Common myeloid progenitor, CD34-positive (primary cell): ENCODE results near the gene SIGLEC5.

Experiments used
- CTCF ChIA-PET: fragments of 350-600 bp; sonication (Branson Sonifier 250); formaldehyde crosslinking; loops from one replicate; lab custom pipeline; 2021; ENCODE audit warnings: antibody characterized with exemption; lab: Charles Lee
- POLR2A ChIA-PET: fragments of 350-600 bp; sonication (Branson Sonifier 250); formaldehyde crosslinking; loops from one replicate; lab custom pipeline; 2021; ENCODE audit warnings: antibody characterized with exemption; lab: Charles Lee
- DNase-seq, 3 donors: peaks; one replicate each; pipeline versions ENCODE4 v3.0.0 to v3.0.0-alpha.2; 2013
- H3K27ac ChIP-seq, 2 experiments: 1 replicate in 1 of 2; 2 replicates in 1 of 2; pipeline ENCODE4 v1.7.0; 2013; ENCODE audit warnings: inconsistent platforms in 2 of 2, low read length in 2 of 2, mild to moderate bottlenecking in 2 of 2, low read depth in 1 of 2, moderate library complexity in 1 of 2; ENCODE audit not compliant: severe bottlenecking in 2 of 2, insufficient read depth in 1 of 2, poor library complexity in 1 of 2
- H3K27me3 ChIP-seq, 5 experiments: replicated peaks in 2 of 5; 1 replicate in 3 of 5; 2 replicates in 2 of 5; pipeline versions ENCODE4 v1.6.1 to v1.7.0; 2013; ENCODE audit warnings: low read length in 4 of 5, mild to moderate bottlenecking in 2 of 5, moderate library complexity in 2 of 5, inconsistent platforms in 1 of 5; ENCODE audit not compliant: insufficient read depth in 5 of 5, control insufficient read depth in 4 of 5
- H3K36me3 ChIP-seq, 4 experiments: 1 replicate in 2 of 4; 2 replicates in 2 of 4; pipeline versions ENCODE4 v1.6.1 to v1.7.0; 2013; ENCODE audit warnings: low read length in 3 of 4, control low read depth in 1 of 4, mild to moderate bottlenecking in 1 of 4; ENCODE audit not compliant: control insufficient read depth in 4 of 4, insufficient read depth in 4 of 4
- H3K4me1 ChIP-seq, 4 experiments: 1 replicate in 3 of 4; 2 replicates in 1 of 4; pipeline versions ENCODE4 v1.6.1 to v1.7.1; 2013; ENCODE audit warnings: low read length in 3 of 4, mild to moderate bottlenecking in 3 of 4, control low read depth in 1 of 4, inconsistent platforms in 1 of 4, moderate library complexity in 1 of 4; ENCODE audit not compliant: control insufficient read depth in 4 of 4, insufficient read depth in 4 of 4; ENCODE audit errors: control extremely low read depth in 1 of 4
- H3K4me3 ChIP-seq, 7 experiments: 1 replicate in 4 of 7; 2 replicates in 3 of 7; pipeline versions ENCODE4 v1.5.1 to v1.7.0; 2013; ENCODE audit warnings: mild to moderate bottlenecking in 7 of 7, low read length in 6 of 7, moderate library complexity in 6 of 7, inconsistent platforms in 2 of 7, low read depth in 2 of 7, control low read depth in 1 of 7; ENCODE audit not compliant: insufficient read depth in 4 of 7, control insufficient read depth in 1 of 7; ENCODE audit errors: extremely low read depth in 1 of 7
- H3K9me3 ChIP-seq, 5 experiments: 1 replicate in 4 of 5; 2 replicates in 1 of 5; pipeline versions ENCODE4 v1.6.1 to v1.7.1; 2013; ENCODE audit warnings: low read length in 4 of 5, mild to moderate bottlenecking in 2 of 5, inconsistent platforms in 1 of 5, low read depth in 1 of 5, moderate library complexity in 1 of 5; ENCODE audit not compliant: control insufficient read depth in 4 of 5, insufficient read depth in 2 of 5; ENCODE audit errors: control extremely low read depth in 1 of 5
- WGBS: methylation state at CpG from one replicate; pipeline ENCODE4 v1.1.5; 2013; ENCODE audit not compliant: insufficient coverage; 5-methylcytosine and 5-hydroxymethylcytosine counted together

Gene SIGLEC5

DNA sequence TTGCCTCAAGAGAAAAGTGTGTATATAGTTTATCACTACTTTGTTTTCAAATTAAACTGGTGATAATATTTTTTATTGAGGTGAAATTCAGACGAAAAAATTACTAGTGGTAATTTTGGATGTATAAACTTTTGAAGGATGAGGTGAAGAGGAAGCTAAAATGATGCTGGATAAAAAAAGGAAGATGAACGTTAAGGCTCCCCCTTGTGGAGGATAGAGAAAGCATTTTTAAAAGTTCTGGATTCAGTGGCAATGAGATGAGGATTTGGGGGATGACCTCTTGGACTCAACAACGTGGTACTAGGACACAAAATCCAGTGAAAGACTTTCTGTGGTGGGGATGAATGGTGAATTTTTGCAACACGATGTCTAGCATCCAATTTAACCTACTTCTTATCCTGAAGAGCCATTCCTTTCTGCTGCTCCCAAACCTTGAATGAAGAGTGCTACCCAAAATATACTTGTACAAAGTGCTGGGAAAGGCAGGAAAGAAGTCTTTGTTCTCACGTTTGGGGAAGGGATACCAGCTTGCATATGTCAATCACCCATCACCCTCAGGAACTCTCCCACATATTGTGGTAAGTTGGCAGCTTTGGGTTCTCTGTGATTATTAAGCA is 7.3 kb upstream of the SIGLEC5 start:
- H3K27ac ChIP-seq = no peak overlapping the region

DNA sequence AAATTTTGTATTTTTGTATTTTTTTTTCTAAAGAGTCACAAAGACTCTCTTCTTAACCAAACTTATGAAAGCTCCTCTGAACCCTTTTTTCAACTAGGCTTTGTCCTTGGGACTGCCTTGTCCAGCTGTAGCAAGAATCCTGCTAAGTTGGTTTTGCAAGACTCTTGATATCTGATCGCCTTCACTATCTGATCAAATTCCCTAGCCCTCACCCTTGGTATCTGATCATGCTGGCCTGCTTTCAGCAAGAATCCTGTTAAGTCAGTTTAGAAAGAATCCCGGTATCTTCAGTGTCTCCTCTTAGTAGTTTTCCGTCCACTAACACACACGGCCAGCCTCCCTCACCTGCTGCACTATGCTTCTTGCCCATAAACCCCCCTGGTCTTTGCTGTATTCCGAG is 1.9 kb upstream of the SIGLEC5 start:
- 87% methylated on average over 4 of the region's 5 CpGs for WGBS
- H3K27ac ChIP-seq = no peak overlapping the region
- ChIA-PET CTCF (interaction anchor here (1.2 kb wide), 1 partner anchor 36 kb away, joined by 3 read pairs; no protein-coding TSS in a partner anchor), POLR2A (interaction anchor here (0.6 kb wide), 1 partner anchor 199 kb away, joined by 3 read pairs; no protein-coding TSS in a partner anchor)
- DNase-seq = no peak
- H3K4me1 ChIP-seq = peaks cover 0 to 25% (median 3%) of the 10 kb centered on the region in 4 experiments
- H3K36me3 ChIP-seq = no peaks in the 10 kb centered on the region
- H3K9me3 ChIP-seq = peaks cover 0 to 8% (median 0%) of the 10 kb centered on the region in 5 experiments
- peaks cover 0 to 2% (median 0%) of the 10 kb centered on the region in 5 experiments for H3K27me3 ChIP-seq
- H3K4me3 ChIP-seq = no peak overlapping the region

More for the DNA sequence above, 7.3 kb upstream of the SIGLEC5 start:
- Histone ChIP-seq H3K36me3 (no peaks in the 10 kb centered on the region), H3K9me3 (peaks cover 0 to 10% (median 0%) of the 10 kb centered on the region in 5 experiments), H3K4me3 (no peak overlapping the region), H3K27me3 (no peaks in the 10 kb centered on the region), H3K4me1 (no peaks in the 10 kb centered on the region)
- CTCF ChIA-PET = interaction anchor here (0.9 to 2.0 kb wide), 11 partner anchors 23 to 166 kb away, joined by 3 to 8 read pairs (median 3); no protein-coding TSS in a partner anchor
- 7% methylated on average over 3 of the region's 5 CpGs for WGBS
- DNase-seq = peak; percentile 31 to 66 (median 38)
- POLR2A ChIA-PET = interaction anchor here (0.6 kb wide), 1 partner anchor 21 kb away, joined by 4 read pairs; no protein-coding TSS in a partner anchor

DNA sequence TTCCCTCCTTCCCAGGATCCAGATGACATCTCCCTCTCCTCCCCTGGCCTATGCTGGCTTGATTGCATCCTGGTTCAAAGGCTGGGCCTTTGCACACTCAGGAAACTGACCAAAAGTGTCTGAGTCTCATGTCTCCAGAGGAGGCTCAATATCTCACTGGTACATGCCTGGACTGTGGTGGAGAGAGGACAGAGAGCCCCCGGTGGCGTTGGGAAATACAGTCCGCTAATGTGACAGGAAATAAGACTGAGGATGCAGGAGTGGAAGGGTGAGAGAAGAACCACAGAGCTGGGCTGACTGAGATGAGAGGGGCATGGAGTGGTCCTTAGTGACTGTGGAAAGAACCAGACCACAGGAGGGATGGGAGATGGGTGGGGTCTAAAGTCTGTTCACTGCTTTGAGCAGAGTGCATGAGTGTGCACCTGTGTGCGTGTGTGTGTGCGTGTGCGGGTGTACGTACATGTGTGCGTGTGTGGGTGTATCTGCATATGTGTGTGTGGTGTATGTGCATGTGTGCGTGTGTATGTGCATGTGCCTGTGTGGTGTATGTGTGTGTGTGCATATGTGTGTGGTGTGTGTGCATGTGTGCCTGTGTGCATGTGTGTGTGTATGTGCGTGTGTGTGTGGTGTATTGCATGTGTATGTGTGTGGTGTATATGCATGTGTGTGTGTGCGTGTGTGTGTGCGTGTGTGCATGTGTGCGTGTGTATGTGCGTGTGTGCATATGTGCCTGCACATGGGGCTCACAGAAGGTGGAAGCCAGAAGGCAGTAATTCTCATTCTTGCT is 1.9 kb downstream of the SIGLEC5 start:
- peaks cover 0 to 30% (median 3%) of the 10 kb centered on the region in 4 experiments for H3K4me1 ChIP-seq
- CTCF ChIA-PET = interaction anchor here (1.8 kb wide), 1 partner anchor 155 kb away, joined by 4 read pairs; no protein-coding TSS in a partner anchor
- no peak overlapping the region for H3K4me3 ChIP-seq
- no peak overlapping the region for H3K27ac ChIP-seq
- DNase-seq = peak in 1 of 3 donors; percentile 19
- H3K36me3 ChIP-seq = peaks cover 0 to 20% (median 2%) of the 10 kb centered on the region in 4 experiments
- peaks cover 0 to 2% (median 0%) of the 10 kb centered on the region in 5 experiments for H3K27me3 ChIP-seq
- WGBS = 91% methylated on average over 12 of the region's 14 CpGs
- no peaks in the 10 kb centered on the region for H3K9me3 ChIP-seq
- POLR2A ChIA-PET = no interaction called here

DNA sequence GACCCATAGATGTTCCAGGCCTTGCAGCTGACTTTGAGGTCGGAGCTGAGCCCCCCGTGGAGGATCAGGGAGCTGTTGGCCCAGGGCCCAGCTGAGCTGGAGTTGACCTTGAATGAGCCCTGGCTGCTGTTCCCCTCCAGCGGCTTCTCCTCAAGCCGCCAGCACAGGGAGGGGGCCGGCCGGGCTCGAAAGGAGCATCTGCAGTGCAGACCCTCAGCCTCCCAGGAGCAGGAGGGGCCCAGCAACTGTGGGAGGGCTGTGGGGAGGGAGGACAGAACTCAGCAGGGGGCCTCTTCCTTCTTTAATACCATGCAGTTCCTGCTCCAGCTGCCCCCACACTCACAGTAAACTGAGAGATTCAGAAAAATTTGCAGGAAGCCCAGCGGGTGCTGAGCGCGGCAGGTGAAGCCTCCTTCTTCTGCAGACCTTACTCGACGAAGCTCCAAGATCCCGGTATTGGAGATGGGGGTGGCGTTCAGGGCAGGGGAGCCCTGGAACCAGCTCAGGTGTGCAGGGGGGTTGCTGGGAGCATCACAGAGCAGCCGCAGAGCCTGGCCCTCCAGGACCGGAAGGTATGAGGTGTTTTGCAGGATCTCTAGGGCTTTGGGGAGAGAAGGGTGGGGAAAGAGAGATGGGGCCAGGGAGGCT is 2.6 kb downstream of the SIGLEC5 start:
- no peak for DNase-seq
- H3K27ac ChIP-seq = no peak overlapping the region

DNA sequence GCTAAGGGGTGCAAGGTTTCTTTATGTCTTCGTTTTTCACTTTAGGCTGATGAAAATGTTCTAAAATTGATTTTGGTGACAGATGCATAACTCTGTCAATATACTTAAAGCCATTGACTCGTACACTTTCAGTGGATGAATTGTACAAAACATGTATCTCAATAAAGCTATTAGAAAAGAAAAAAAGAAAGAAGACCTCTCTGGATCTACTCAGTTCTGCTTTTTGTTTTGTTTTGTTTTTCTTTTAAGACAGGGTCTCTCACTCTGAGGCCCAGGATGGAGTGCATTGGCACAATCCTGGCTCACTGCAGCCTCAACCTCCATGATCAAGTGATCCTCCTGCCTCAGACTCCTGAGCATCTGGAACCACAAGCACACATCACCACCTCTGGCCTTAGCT is 3.5 kb downstream of the SIGLEC5 start:
- ChIA-PET POLR2A (no interaction called here), CTCF (interaction anchor here (1.7 to 1.8 kb wide), 2 partner anchors 19 to 153 kb away, joined by 4 to 6 read pairs; no protein-coding TSS in a partner anchor)
- peaks cover 0 to 35% (median 4%) of the 10 kb centered on the region in 4 experiments for H3K4me1 ChIP-seq
- peaks cover 0 to 2% (median 0%) of the 10 kb centered on the region in 5 experiments for H3K27me3 ChIP-seq
- no peak overlapping the region for H3K27ac ChIP-seq
- WGBS = no CpG with 5 or more reads among the region's 2 CpGs
- no peak for DNase-seq
- no peak overlapping the region for H3K4me3 ChIP-seq
- peaks cover 0 to 22% (median 2%) of the 10 kb centered on the region in 4 experiments for H3K36me3 ChIP-seq
- no peaks in the 10 kb centered on the region for H3K9me3 ChIP-seq

More for the DNA sequence above, 2.6 kb downstream of the SIGLEC5 start:
- ChIA-PET CTCF (interaction anchor here (1.8 kb wide), 1 partner anchor 154 kb away, joined by 4 read pairs; no protein-coding TSS in a partner anchor), POLR2A (no interaction called here)
- 87% methylated on average over 13 of the region's 16 CpGs for whole genome bisulfite sequencing
- Histone ChIP-seq H3K4me3 (no peak overlapping the region), H3K36me3 (peaks cover 0 to 22% (median 2%) of the 10 kb centered on the region in 4 experiments), H3K4me1 (peaks cover 0 to 30% (median 3%) of the 10 kb centered on the region in 4 experiments), H3K27me3 (peaks cover 0 to 2% (median 0%) of the 10 kb centered on the region in 5 experiments), H3K9me3 (no peaks in the 10 kb centered on the region)

DNA sequence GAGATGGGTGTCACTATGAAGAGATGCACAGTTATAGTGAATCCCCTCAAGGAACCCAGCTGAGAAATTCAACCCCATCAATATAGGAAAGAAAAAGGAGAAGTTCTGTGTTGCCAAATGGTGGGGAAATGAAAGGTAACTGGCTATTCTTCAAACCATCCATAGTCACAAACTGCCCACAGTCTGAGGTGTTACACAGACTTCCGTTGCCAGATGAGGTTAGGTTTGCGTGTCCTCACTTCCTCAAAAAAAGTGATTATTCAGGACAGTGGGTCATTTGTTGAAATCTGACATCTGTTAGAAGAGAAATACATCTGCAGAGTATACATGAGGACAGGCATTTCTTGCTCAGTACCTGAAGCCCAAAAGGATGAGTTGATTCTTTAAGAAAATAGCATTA is 9.0 kb downstream of the SIGLEC5 start:
- peaks cover 0 to 23% (median 10%) of the 10 kb centered on the region in 4 experiments for H3K4me1 ChIP-seq
- peaks cover 0 to 20% (median 2%) of the 10 kb centered on the region in 4 experiments for H3K36me3 ChIP-seq
- 0% methylated on average over 2 of the region's 2 CpGs for WGBS
- no peak overlapping the region for H3K27ac ChIP-seq
- no peaks in the 10 kb centered on the region for H3K27me3 ChIP-seq
- CTCF ChIA-PET = interaction anchor here (1.0 to 1.1 kb wide), 2 partner anchors 13 to 23 kb away, joined by 3 to 5 read pairs; no protein-coding TSS in a partner anchor
- DNase-seq = peak; percentile 54 to 92 (median 91)
- POLR2A ChIA-PET = no interaction called here
- H3K4me3 ChIP-seq = no peak overlapping the region
- no peaks in the 10 kb centered on the region for H3K9me3 ChIP-seq
